H1 (cell line): ENCODE measurements around the gene CYTH1.

Source experiments
- CEBPB ChIP-seq: IDR thresholded peaks from 2 replicates; pipeline ENCODE4 v1.6.1; 2012; ENCODE audit warnings: low read depth, low read length
- EP300 ChIP-seq, 2 experiments: IDR thresholded peaks; 1 replicate in 1 of 2; 2 replicates in 1 of 2; pipeline ENCODE4 v1.6.1; 2011 to 2012; ENCODE audit warnings: low read depth in 2 of 2, low read length in 2 of 2, mild to moderate bottlenecking in 2 of 2, borderline replicate concordance in 1 of 2, inconsistent platforms in 1 of 2, moderate library complexity in 1 of 2
- HDAC6 ChIP-seq: IDR thresholded peaks from one replicate; pipeline ENCODE4 v1.7.1; 2012; ENCODE audit warnings: low read depth, mild to moderate bottlenecking, inconsistent platforms, low read length, moderate library complexity
- KDM1A ChIP-seq: fragments of 200-600, 300-600 bp; sonication (generic); IDR thresholded peaks from 2 replicates; pipeline ENCODE4 v1.7.1; 2016; ENCODE audit warnings: mild to moderate bottlenecking, low read length, borderline replicate concordance
- KDM5A ChIP-seq: fragments of 200-600 bp; IDR thresholded peaks from 2 replicates; pipeline ENCODE4 v1.7.1; 2012; ENCODE audit warnings: mild to moderate bottlenecking, low read length, inconsistent platforms, mixed read lengths
- POLR2AphosphoS5 ChIP-seq: IDR thresholded peaks from 2 replicates; pipeline ENCODE4 v1.6.1; 2011; ENCODE audit warnings: low read depth, low read length
- RFX5 ChIP-seq: IDR thresholded peaks from 2 replicates; pipeline ENCODE4 v1.6.1; 2011; ENCODE audit warnings: low read depth, low read length, improper control_type of control experiment, borderline replicate concordance
- SP1 ChIP-seq: IDR thresholded peaks from 2 replicates; pipeline ENCODE4 v1.6.1; 2011; ENCODE audit warnings: low read depth, low read length
- TAF1 ChIP-seq: IDR thresholded peaks from 2 replicates; pipeline ENCODE4 v1.6.1; 2011; ENCODE audit warnings: mild to moderate bottlenecking, low read depth, low read length
- TAF7 ChIP-seq: optimal IDR thresholded peaks from 2 replicates; pipeline ENCODE3; 2011; ENCODE audit warnings: low read depth, mild to moderate bottlenecking, inconsistent platforms, low read length, moderate library complexity, borderline replicate concordance
- ZNF274 ChIP-seq: IDR thresholded peaks from 2 replicates; pipeline ENCODE4 v1.7.0; 2012; ENCODE audit warnings: low read length, borderline replicate concordance; ENCODE audit errors: extremely low read depth
- TF ChIP-seq, protein P1 (sequence below): fragments of 300-600 bp; sonication (generic); IDR thresholded peaks from 2 replicates; pipeline ENCODE4 v1.7.1; 2012; ENCODE audit warnings: low read length, moderate library complexity, mild to moderate bottlenecking, inconsistent platforms; ENCODE audit not compliant: insufficient replicate concordance

DNA sequence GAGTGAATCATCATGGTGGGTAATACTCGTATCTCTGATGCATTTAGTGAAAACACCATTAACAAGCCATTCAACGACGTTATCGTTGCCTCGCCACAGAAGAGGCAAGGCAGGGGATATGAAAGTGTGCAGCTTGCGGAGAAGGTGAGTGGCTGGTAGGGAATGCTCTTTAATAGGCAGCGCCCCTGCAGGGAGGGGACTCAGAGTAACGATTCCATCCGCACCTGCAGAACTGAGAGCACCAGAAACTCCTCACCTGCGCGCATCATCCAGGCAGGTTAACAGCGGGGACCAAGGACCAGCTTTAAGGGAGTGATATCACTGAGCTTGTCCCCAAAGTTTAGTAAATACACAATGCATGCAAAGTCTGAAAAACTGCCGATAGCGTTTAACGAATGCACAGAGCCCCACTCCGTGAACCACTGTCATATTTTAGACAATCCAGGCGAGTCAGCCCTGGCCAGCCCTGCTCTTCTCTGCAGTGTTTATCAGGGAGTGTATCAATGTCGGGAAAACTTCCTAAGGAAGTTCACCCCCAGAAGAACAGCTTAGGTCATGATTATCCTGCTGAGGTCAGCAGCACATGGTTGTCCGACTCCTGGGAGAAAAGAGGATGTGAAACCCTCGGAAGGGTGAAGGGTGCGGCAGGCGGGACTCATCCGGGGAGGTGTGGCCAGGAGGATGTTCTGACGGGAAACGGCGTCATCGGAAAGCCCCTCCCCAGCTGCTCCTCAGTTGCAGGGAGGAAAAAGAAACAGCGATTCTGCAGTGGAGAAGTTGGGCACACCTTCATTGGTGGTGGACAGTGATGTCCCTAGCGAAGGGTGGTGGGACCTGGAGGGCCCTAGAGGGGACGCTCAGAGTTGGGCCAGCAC, 136.4 kb downstream of the CYTH1 start:
- no peak for TF ChIP-seq TAF1
- no peak for TF ChIP-seq TAF7
- TF ChIP-seq POLR2AphosphoS5 = no peak
- TF ChIP-seq, protein P1, sequence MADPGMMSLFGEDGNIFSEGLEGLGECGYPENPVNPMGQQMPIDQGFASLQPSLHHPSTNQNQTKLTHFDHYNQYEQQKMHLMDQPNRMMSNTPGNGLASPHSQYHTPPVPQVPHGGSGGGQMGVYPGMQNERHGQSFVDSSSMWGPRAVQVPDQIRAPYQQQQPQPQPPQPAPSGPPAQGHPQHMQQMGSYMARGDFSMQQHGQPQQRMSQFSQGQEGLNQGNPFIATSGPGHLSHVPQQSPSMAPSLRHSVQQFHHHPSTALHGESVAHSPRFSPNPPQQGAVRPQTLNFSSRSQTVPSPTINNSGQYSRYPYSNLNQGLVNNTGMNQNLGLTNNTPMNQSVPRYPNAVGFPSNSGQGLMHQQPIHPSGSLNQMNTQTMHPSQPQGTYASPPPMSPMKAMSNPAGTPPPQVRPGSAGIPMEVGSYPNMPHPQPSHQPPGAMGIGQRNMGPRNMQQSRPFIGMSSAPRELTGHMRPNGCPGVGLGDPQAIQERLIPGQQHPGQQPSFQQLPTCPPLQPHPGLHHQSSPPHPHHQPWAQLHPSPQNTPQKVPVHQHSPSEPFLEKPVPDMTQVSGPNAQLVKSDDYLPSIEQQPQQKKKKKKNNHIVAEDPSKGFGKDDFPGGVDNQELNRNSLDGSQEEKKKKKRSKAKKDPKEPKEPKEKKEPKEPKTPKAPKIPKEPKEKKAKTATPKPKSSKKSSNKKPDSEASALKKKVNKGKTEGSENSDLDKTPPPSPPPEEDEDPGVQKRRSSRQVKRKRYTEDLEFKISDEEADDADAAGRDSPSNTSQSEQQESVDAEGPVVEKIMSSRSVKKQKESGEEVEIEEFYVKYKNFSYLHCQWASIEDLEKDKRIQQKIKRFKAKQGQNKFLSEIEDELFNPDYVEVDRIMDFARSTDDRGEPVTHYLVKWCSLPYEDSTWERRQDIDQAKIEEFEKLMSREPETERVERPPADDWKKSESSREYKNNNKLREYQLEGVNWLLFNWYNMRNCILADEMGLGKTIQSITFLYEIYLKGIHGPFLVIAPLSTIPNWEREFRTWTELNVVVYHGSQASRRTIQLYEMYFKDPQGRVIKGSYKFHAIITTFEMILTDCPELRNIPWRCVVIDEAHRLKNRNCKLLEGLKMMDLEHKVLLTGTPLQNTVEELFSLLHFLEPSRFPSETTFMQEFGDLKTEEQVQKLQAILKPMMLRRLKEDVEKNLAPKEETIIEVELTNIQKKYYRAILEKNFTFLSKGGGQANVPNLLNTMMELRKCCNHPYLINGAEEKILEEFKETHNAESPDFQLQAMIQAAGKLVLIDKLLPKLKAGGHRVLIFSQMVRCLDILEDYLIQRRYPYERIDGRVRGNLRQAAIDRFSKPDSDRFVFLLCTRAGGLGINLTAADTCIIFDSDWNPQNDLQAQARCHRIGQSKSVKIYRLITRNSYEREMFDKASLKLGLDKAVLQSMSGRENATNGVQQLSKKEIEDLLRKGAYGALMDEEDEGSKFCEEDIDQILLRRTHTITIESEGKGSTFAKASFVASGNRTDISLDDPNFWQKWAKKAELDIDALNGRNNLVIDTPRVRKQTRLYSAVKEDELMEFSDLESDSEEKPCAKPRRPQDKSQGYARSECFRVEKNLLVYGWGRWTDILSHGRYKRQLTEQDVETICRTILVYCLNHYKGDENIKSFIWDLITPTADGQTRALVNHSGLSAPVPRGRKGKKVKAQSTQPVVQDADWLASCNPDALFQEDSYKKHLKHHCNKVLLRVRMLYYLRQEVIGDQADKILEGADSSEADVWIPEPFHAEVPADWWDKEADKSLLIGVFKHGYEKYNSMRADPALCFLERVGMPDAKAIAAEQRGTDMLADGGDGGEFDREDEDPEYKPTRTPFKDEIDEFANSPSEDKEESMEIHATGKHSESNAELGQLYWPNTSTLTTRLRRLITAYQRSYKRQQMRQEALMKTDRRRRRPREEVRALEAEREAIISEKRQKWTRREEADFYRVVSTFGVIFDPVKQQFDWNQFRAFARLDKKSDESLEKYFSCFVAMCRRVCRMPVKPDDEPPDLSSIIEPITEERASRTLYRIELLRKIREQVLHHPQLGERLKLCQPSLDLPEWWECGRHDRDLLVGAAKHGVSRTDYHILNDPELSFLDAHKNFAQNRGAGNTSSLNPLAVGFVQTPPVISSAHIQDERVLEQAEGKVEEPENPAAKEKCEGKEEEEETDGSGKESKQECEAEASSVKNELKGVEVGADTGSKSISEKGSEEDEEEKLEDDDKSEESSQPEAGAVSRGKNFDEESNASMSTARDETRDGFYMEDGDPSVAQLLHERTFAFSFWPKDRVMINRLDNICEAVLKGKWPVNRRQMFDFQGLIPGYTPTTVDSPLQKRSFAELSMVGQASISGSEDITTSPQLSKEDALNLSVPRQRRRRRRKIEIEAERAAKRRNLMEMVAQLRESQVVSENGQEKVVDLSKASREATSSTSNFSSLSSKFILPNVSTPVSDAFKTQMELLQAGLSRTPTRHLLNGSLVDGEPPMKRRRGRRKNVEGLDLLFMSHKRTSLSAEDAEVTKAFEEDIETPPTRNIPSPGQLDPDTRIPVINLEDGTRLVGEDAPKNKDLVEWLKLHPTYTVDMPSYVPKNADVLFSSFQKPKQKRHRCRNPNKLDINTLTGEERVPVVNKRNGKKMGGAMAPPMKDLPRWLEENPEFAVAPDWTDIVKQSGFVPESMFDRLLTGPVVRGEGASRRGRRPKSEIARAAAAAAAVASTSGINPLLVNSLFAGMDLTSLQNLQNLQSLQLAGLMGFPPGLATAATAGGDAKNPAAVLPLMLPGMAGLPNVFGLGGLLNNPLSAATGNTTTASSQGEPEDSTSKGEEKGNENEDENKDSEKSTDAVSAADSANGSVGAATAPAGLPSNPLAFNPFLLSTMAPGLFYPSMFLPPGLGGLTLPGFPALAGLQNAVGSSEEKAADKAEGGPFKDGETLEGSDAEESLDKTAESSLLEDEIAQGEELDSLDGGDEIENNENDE = no peak
- TF ChIP-seq RFX5 = no peak
- TF ChIP-seq KDM5A = no peak
- no peak for TF ChIP-seq EP300 (IDR thresholded peaks at IDR 0.05; ENCODE audit: borderline replicate concordance in 1 of 2, low read depth in 2 of 2, low read length in 2 of 2)
- TF ChIP-seq ZNF274 = no peak
- TF ChIP-seq HDAC6 = no peak
- no peak for TF ChIP-seq KDM1A
- TF ChIP-seq SP1 = no peak
- no peak for TF ChIP-seq CEBPB
